ENCODE results near the gene TMEM256.

TMEM256 gene

GRCh38 chr17:7429722-7430121 is 25.8 kb upstream of the TMEM256 start:
- no peak for DNase-seq (ENCODE audit: low spot score)

- DNase-seq (ENCODE audit: low spot score), result no peak
These were observed 24.7 kb upstream of the TMEM256 start, which contains the start of gene SPEM3 for GRCh38 chr17:7428557-7428956. Gene SPEM3, plus strand, starts transcription at chr17:7428857. Its CDS starts 46 bp downstream, at chr17:7428903.

- no peak for DNase-seq (ENCODE audit: low spot score)
These were observed 23.7 kb upstream of the TMEM256 start for GRCh38 chr17:7427549-7427948.

DNA sequence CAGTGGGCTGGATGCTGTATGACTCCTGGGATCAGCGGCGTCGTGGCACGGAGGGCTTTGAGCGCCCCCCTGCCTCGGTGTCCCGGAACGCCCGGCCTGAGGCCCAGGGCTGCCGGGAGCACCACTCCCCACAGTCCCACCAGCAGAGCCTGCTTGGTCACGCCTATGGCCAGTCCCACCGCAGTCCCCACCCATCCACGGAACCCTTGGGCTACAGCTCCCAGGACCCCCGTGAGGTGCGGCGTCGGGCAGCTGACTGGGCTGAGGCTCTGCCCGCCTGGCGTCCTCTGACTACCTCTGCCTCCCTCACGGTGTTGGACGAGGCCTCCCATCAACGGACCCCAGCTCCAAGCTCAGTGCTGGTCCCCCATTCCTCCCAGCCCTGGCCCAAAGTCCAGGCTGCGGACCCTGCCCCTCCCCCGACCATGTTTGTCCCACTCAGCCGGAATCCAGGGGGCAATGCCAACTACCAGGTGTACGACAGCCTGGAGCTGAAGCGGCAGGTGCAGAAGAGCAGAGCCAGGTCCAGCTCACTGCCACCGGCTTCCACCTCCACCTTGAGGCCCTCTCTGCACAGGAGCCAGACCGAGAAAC is 23.1 kb upstream of the TMEM256 start:
- no peak for DNase-seq (ENCODE audit: low spot score)

GRCh38 chr17:7426203-7426863 is 22.4 kb upstream of the TMEM256 start:
- DNase-seq (ENCODE audit: low spot score), result no peak

- no peak for DNase-seq (ENCODE audit: low spot score)
These were observed 21.9 kb upstream of the TMEM256 start for GRCh38 chr17:7425756-7426155.

DNA sequence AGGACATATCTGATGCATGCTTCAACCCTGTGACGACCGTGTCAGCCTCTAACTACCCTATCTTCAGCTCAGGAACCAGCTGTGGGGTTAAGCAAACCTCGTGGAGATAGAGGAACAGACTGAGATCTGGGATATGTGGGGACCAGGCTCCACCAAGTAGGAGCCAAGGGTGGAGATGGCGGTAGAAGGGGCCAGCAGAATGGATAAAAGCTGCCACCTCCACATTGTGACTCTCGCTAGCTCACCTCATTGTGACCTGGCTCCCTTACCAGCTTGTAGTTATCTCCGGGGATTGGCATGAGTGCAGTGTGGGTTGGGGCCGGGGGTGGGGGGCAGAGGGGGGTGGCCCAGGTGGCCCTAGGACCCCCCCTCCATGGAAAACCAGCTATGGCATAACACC is 21.4 kb upstream of the TMEM256 start, which contains the start of gene SPEM2:
SPEM2 (plus strand) TSS at position 301 of the 400 bp plus-strand sequence; CDS start at position 374, 73 bp downstream.
- DNase-seq (ENCODE audit: low spot score), result no peak

GRCh38 chr17:7423679-7424078 is 19.8 kb upstream of the TMEM256 start:
- DNase-seq (ENCODE audit: low spot score), result no peak

GRCh38 chr17:7421186-7421585 is 17.3 kb upstream of the TMEM256 start:
- no peak for DNase-seq (ENCODE audit: low spot score)

DNA sequence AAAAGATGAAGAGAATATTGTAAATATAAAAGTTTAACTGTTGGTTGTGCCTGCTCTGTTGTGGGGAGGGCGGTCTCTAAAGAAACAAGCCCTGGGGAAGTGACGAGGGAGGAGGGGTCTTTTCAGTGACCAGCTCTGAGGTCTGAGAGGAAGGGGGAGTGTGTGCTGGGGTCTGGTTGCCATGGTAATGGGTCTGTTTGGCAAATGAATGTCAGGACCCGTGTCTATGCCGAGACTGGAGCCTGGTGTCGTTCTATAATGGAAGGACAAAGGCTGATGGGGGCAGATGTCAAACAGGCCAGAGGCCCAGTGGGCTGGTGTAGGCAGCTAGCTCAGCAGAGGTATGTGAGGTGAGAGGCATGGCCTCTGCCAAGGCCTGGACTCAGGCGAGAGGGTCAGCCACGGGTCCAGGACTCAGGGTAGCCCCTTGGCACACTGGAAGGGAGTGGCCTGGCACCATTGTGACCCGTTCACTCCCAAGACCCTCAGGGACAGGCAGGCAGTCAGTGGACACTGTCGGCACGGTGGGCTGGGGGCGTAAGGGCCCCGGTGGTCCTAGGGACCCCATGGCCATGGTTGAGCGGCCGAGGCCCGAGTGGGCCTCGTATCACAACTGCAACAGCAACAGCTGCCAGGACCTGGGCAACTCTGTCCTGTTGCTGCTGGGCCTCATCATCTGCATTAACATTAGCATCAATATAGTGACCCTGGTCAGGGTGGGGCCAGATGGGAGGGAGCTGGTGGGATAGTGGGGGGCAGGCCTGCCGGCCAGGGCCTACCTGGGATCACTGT is 16.1 kb upstream of the TMEM256 start, which contains the start of gene SPEM1:
SPEM1 (plus strand) TSS at position 506 of the 792 bp plus-strand sequence; CDS start at position 567, 61 bp downstream.
- DNase-seq (ENCODE audit: low spot score), result no peak

DNA sequence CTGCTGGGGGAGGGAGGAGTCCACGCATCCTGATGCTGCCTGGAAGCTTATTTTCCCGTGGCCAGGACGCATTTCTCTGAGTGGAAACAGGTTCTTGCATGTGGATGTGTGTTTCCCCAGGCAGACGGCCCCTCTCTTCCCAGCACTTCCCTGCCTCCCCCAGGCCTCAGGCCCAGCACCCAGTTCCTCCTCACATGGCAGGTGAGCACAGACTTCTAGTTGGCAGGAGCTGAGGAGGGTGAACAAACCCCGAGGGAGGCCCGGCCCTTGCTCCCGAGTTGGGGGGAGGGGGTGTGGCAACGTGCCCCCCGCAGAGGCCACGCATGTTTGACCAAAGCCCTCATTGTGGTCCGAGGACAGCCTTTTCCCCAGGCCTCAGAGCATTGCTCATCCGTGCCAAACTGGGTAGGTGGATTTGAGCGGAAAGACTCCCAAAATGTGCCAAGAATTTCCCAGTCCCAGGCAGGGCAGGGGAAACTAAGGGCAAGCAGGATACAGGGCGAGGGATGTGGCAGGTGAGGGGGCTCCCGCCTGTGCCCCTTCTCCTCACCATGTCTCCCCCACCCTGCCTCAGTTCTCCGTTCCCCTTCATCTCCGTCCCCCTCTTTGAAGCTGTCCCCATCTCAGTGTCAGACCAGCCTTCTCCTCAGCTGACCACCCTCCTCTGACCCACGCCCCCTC is 14.7 kb upstream of the TMEM256 start:
- DNase-seq (ENCODE audit: low spot score), result no peak

GRCh38 chr17:7417056-7417655 is 13.3 kb upstream of the TMEM256 start:
- no peak for DNase-seq (ENCODE audit: low spot score)

GRCh38 chr17:7416323-7416722 is 12.4 kb upstream of the TMEM256 start:
- no peak for DNase-seq (ENCODE audit: low spot score)

DNA sequence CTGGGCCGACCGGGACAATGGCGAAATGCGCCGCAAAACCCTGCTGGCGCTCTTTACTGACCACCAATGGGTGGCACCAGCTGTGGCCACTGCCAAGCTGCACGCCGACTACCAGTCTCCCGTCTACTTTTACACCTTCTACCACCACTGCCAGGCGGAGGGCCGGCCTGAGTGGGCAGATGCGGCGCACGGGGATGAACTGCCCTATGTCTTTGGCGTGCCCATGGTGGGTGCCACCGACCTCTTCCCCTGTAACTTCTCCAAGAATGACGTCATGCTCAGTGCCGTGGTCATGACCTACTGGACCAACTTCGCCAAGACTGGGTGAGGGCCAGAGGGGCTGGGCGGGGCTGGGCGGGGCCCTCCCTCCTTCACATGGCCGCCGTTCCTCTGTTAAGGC is 11.9 kb upstream of the TMEM256 start:
- DNase-seq (ENCODE audit: low spot score), result no peak

- DNase-seq (ENCODE audit: low spot score), result no peak
These were observed 10.9 kb upstream of the TMEM256 start for GRCh38 chr17:7414837-7415236.

GRCh38 chr17:7413346-7413985 is 9.6 kb upstream of the TMEM256 start:
- no peak for DNase-seq (ENCODE audit: low spot score)

DNA sequence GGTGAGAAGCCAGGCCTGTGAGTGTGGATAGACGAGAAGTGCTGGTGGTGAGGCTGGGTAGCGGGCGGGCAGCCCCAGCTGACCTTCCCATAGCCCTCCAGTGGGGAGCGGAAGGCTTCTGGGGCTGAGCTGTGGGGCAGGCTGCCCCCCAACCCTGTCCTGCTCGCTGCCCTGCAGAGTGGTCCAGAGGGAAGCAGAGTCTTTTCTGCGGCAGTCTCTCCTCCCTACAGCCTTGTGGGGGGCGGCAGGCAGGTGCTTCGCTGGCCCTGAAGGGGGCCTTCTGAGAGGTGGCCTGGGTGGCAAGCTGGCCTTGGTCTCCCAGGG is 7.5 kb upstream of the TMEM256 start:
- no peak for DNase-seq (ENCODE audit: low spot score)

DNA sequence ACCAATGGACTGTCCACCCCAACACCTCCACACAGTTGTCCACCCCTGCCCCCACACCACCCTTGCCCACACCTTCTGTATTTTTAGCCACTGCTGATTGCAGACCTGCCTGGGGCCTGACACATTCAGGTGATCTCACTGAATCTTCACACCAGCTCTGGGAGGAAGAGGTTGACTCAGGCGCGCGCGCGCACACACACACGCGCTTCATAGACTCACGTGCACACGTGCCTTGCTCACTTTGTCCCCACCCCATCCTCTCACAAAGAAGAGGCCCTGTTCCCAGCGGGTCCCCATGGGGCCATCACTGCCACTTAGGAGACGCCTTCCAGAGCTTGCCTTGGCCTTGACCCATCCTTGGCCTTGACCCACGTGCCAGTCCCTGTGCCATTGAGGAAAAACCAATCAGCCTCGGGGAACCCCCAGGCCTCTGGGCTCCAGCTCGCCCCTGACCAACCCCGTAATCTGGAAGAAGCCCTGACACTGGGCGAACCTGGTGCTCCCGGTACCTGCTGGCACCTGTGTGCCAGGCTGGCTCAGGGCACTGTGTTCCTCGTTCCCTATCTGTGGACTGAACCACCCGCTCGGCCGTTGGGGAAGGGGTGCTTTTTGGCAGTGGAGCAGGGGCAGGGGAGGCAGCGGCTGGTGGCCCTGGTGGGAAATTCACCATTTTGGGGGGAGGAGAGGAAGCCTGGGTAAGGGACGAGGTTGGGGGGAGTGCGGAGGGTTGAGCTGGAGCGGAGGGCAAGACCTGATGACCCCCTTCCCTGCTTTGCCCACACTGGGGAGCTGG is 6.9 kb upstream of the TMEM256 start:
- no peak for DNase-seq (ENCODE audit: low spot score)

DNA sequence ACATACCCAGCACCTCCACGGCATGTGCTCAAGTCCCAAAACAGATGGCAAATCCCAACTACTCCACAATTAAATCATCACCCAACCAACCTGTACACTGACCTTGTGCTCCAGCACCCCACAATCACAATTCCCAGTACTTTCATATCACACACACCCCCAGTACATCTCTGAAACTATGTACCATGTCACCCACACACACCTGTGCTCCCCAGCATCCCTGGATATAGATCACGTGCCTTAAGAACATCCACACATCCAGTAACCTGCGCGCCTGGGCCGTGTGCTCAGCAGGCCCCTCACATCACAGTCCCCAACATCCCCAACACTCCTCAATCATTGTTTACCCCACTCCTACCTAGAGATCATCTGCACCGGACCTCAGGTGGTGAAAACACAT is 5.8 kb upstream of the TMEM256 start:
- DNase-seq (ENCODE audit: low spot score), result no peak

DNA sequence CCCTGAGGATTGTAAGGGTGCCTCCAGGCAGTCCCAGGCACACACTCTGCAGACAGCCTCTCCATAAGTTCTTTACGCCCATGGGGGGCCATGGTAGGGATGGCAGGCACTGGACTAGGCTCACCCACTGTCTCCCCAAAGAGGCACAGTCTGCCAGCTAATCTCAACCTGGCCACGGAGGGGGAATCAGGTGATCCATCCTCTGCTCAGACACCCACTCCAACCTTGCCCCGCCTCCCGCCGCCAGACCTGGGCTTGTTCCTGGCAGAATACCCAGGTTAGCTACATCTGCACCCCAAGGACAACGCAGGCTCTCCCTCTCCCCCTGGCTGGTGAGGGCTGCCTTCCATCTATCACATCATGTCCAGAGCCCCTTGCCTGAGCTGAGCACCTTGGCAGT is 5.0 kb upstream of the TMEM256 start:
- DNase-seq (ENCODE audit: low spot score), result no peak

DNA sequence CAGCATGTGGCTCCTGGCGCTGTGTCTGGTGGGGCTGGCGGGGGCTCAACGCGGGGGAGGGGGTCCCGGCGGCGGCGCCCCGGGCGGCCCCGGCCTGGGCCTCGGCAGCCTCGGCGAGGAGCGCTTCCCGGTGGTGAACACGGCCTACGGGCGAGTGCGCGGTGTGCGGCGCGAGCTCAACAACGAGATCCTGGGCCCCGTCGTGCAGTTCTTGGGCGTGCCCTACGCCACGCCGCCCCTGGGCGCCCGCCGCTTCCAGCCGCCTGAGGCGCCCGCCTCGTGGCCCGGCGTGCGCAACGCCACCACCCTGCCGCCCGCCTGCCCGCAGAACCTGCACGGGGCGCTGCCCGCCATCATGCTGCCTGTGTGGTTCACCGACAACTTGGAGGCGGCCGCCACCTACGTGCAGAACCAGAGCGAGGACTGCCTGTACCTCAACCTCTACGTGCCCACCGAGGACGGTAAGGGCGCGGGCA is 4.4 kb upstream of the TMEM256 start:
- DNase-seq (ENCODE audit: low spot score), result no peak

Data from SW480 (cell line).